Activated CD4-positive, alpha-beta T cell treated with anti-CD3 and anti-CD28 coated beads for 48 hours (primary cell): Measurements from ENCODE around the gene MAP2K6.

Experiments used
- DNase-seq: peaks from one replicate; pipeline ENCODE4 v3.0.0-alpha.2; 2020

The MAP2K6 gene

DNA sequence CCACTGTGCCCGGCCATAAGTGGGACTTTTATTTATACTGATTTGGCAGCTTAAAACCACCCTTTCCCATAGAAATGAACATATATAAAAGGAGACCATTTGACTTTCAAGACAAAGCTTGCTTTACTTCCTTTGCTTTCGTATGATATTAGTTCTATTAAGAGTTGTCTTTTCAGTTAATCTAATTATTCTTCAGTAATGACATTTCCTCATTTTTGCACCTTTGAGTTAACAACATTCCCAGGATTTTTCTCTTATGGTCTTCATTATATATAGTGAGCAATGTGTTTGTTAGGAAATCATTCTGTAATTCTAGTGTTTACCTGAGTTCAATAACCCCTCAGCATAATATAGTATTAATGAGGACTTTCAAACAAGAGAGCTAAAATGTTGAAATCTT is 173.8 kb downstream of the MAP2K6 start:
- no peak for DNase-seq

DNA sequence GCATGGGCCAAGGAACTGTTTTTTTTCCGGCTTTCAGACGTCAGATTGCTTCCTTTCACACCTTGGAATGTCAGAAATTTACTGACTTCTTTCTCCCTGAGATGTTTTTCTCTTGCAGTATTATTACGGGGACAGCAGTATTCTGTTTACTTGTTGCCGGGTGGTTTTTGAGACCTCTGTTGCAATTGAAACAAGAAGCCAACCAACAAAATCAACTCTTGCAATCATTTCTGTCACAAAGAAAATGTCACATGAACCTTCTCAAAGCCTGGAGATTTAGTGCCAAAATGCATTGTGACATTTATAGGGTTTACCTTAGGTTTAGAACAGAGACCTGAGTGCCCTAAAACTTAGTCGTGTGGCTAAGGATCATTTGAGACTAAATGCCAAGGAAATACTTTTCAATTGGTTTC is 174.3 kb downstream of the MAP2K6 start:
- no peak for DNase-seq

DNA sequence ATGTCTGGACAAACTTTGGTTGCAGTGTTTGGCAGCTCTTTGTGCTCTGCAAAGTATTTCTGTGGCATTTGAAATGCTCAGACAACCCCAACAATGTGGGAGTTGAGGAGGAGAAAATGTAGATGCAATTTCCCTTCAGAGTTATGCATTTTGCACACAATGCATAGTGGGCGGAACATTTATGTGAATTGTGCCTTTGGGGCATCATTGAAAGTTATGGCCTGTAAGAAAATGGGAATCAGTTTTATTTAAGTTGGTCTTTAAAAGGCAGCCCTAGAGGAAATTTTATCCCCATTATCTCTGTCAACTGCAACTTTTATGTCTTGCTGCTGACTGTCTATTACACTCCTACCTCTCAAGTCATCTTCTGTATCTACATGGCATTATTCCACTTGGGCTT is 176.2 kb downstream of the MAP2K6 start:
- DNase-seq = no peak

DNA sequence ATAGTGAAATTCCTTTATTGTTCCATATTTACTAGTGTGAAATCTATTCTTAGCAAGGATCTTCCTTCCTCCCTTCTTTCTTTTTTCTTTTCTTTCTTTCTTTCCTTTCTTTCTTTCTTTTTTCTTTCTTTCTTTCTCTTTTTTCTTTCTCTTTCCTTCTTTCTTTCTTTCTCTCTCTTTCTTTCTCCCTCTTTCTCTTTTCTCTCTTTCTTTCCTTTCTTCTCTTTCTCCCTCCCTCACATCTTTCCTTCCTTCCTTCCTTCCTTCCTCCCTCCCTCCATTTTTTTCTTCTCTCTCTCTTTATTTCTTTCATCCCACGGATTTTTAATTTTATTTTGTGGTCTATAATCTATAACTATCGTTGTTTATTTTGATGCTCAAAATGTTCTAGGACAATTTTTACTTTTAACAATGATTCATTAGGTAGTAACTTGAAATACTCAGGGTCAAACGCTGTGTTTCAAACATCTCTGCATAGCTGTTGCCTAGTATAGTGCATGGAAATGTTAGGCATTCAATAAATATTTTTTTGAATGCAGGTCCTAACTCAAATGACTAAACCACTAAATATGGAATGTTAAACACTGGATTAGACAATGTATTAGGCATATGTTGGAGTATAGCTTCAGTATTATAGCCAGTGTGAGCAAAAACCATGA is 178.3 kb downstream of the MAP2K6 start:
- no peak for DNase-seq

DNA sequence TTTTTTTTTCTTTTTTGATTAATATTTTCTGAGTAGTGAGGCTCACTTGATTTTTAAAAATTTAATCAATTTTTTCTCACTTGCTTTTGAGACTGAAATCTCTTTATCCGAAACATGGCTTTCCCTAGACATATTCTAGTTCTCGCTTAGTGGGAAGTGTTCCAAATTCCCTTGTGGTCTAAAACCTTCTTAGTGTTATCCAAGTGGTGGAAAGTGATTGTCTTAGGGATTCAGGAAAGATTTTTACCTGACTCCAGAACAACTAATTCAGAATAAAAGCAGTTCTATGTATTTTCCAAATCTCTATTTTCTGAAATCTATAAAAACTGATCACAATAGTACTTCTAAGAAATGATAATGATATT is 178.8 kb downstream of the MAP2K6 start:
- DNase-seq = no peak

DNA sequence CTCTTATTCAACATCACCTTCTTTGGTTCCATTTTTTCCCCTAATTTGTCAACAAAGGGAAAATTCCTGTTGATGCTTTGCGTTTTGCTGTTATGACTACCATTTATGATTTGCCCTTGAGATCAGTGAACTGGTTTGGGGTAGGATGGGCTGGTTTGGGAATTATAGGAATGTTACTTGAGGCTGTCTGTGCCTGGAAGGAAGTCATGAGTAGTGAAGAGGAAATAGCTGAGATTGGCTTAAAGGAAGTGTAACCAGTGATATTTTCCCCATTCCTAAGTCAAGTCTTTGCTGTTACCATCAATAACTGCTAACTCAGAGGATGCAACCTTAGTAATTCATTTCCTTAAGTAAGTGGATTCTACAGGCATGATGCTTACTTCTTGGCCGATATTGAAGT is 179.2 kb downstream of the MAP2K6 start:
- no peak for DNase-seq

DNA sequence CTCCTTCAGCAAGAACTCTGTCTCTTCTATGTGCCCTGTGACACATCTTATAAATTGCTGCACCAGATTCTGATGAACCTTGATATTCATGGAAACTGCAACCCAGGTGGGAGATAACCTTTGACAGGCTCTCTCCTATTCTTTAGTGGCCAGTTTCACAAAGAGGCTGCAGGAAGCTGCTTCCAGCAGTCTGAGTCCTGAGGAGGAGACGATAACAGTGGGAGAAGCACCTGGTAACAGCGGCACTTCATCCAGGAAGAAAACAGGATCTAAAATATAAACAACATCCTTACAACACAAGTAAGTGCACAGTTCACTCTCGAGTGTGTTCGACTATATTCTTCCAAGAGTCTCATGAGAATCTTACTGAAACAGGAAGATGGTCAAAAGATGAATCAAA is 180.1 kb downstream of the MAP2K6 start:
- no peak for DNase-seq

DNA sequence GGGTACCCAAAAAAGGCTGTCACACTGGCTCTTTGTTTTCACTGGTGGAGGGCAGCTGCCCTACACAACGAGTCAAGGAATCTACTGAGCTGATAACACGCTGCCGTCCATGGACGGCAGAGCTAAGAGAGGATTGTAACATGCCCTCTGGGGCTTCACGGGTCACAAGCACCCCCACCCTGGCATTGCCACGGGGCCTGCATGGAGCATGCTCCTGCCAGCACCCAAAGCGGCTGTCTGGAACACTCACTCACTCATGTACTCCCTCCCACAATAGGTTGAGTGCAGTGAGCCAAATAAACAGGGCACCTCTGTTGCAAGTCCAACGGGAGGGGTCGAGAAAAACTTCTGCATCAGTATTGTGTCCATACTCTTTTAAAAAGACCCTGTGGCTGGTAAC is 181.6 kb downstream of the MAP2K6 start:
- DNase-seq = no peak

DNA sequence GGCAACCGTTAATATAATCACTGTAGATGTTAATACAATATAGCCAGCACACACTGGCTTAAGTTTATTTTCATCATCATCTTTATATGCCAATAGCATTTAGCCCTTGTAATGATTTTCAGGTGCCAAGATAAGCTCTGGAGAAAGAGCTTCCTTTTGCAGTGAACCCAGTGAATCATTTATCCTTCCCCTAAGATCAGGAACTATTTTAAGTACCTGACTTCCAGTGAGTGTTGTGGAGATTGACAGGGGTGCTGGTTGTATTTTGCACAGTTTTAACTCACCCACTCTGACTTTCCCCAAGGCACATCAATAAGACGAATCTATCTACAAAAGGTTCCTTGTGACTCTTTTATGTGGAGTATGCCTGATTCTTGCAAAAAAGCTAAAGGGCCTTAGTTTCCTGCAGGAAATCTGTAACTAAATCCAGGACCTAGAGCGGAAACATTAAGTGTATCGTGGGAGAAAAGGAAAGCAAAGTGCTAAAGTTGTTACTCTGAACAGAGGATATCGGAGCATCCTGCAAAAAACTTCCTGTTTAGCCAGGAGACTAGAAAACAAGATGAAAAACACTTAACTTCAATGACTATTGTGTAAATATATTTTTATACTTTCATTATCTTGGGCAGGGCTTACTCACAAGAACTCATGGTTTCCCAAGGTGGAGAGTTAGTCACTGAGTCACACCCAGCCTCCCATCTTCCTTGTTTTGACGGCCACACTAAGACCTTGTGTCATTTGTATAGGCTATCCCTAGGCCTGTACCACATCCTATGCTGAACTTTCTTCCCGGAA is 183.6 kb downstream of the MAP2K6 start:
- no peak for DNase-seq

DNA sequence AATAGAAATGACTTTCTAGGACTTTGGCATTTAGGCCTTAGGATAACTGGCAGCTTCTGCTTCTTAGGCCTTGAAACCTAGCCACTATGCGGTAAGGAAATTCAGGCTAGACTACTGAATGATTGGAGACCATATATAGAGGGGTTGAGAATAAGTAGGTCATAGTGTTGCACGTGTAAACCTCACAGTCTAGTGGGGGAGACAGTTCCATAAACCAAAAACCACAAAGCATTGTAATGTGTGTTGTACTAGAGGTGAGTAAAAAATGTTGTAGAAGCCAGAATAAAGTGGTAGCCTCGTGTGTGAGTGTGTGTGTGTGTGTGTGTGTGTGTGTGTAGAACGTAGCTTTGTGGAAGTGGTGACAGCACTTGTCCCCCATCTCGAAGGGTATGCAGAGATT is 188.5 kb downstream of the MAP2K6 start:
- DNase-seq = no peak
